ENCODE data around the gene RNF41. TPM values are rescaled to one million over a fixed set of nuclear protein-coding genes. Genes with fewer than 3 reads are reported as not detected.

RNF41 gene
- total and polyA plus RNA-seq, 2 donors (not counting 3 experiments of a cell fraction or from before 2014, with no cell fraction given) = 88.3 to 203 TPM

DNA sequence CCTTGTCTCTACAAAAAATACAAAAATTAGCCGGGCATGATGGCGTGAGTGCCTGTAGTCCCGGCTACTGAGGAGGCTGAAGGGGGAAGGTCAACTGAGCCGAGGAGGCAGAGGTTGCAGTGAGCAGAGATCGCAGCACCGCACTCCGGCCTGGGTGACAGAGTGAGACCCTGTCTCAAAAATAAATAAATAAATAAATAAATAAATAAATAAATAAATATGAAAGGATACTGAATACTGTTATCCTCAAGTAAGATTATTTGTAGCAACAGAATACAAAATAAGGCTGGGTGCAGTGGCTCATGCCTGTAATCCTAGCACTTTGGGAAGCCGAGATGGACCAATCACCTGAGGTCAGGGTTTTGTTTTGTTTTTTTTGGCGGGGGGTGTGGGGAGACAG, 1.9 kb downstream of the RNF41 start:
- H3K9ac ChIP-seq (replicated peaks; ENCODE audit: extremely low read depth, insufficient read depth, low read length) = no peak overlapping the region
- H3K27me3 ChIP-seq (ENCODE audit: control insufficient read depth in 2 of 2, insufficient read depth in 2 of 2, low read length in 2 of 2) = no peaks in the 10 kb centered on the region
- no peak for FAIRE-seq
- no peak overlapping the region for H3K4me2 ChIP-seq (ENCODE audit: insufficient read depth, low read length)
- BruUV-seq (replicated peaks) = no TSS peak
- H4K20me1 ChIP-seq (replicated peaks; ENCODE audit: control insufficient read depth, extremely low read depth, insufficient read depth, low read length) = no peaks in the 10 kb centered on the region
- POLR2A ChIA-PET = interaction anchor here (3.2 kb wide), 1 partner anchor 23 kb away, joined by 37 read pairs; no protein-coding TSS in a partner anchor
- no peak for TF ChIP-seq EZH2 (IDR thresholded peaks at IDR 0.05; ENCODE audit: borderline replicate concordance, low read depth, low read length, severe bottlenecking)
- TF ChIP-seq, protein P1, sequence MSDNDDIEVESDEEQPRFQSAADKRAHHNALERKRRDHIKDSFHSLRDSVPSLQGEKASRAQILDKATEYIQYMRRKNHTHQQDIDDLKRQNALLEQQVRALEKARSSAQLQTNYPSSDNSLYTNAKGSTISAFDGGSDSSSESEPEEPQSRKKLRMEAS (IDR thresholded peaks at IDR 0.05; ENCODE audit: insufficient read depth, insufficient read length) = no peak
- TF ChIP-seq, protein P2, sequence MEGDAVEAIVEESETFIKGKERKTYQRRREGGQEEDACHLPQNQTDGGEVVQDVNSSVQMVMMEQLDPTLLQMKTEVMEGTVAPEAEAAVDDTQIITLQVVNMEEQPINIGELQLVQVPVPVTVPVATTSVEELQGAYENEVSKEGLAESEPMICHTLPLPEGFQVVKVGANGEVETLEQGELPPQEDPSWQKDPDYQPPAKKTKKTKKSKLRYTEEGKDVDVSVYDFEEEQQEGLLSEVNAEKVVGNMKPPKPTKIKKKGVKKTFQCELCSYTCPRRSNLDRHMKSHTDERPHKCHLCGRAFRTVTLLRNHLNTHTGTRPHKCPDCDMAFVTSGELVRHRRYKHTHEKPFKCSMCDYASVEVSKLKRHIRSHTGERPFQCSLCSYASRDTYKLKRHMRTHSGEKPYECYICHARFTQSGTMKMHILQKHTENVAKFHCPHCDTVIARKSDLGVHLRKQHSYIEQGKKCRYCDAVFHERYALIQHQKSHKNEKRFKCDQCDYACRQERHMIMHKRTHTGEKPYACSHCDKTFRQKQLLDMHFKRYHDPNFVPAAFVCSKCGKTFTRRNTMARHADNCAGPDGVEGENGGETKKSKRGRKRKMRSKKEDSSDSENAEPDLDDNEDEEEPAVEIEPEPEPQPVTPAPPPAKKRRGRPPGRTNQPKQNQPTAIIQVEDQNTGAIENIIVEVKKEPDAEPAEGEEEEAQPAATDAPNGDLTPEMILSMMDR (IDR thresholded peaks at IDR 0.05; ENCODE audit: extremely low read depth in 1 of 2, insufficient read depth in 1 of 2, low read depth in 1 of 2, low read length in 2 of 2) = no peak
- TF ChIP-seq POLR2AphosphoS5 (IDR thresholded peaks at IDR 0.05; ENCODE audit: insufficient read depth, low read depth, low read length) = no peak
- no peak for TF ChIP-seq JUN (IDR thresholded peaks at IDR 0.05; ENCODE audit: borderline replicate concordance, insufficient read depth, insufficient read length, low read depth)
- H3K9me3 ChIP-seq (replicated peaks; ENCODE audit: control insufficient read depth, insufficient read depth, low read length) = no peaks in the 10 kb centered on the region
- intact Hi-C loops (cut with micrococcal nuclease) (no loop called here), dilution Hi-C loops (cut with MboI; ENCODE audit: extremely low pct_ligation_motif_present, low sequenced_read_pairs) (no loop called here)
- no peak for DNase-seq (ENCODE audit: low read depth, low spot score)
- H3K79me2 ChIP-seq (ENCODE audit: control insufficient read depth, insufficient read depth, low read length) = peaks cover 29% of the 10 kb centered on the region
- peaks cover 10 to 11% of the 10 kb centered on the region in 2 experiments for H3K36me3 ChIP-seq (ENCODE audit: control insufficient read depth in 2 of 2, extremely low read depth in 1 of 2, insufficient read depth in 2 of 2, low read length in 2 of 2)
- H3K4me1 ChIP-seq (ENCODE audit: control insufficient read depth, extremely low read depth, insufficient read depth, low read length) = peaks cover 19% of the 10 kb centered on the region
- no peak overlapping the region for H2AFZ ChIP-seq (ENCODE audit: low read depth, low read length)
- no peaks in the 10 kb centered on the region for H3K9me1 ChIP-seq (replicated peaks; ENCODE audit: control insufficient read depth, extremely low read depth, insufficient read depth, low read length)
- CTCF ChIA-PET = interaction anchor here (1.3 to 4.0 kb wide), 5 partner anchors 11 to 93 kb away, joined by 3 to 75 read pairs (median 42); partner anchors contain the start of gene SMARCC2
- no peak overlapping the region for H3K27ac ChIP-seq (ENCODE audit: insufficient read depth, low read depth, low read length)
- no peak overlapping the region for H3K4me3 ChIP-seq (replicated peaks in 1 of 3; ENCODE audit: insufficient read depth in 1 of 3, low read depth in 1 of 3, low read length in 3 of 3)

All from endothelial cell of umbilical vein (primary cell).